PC-3 (cell line): Measurements from ENCODE around the gene DNMT3L.

ENCODE experiments used
- EZH2 ChIP-seq: fragments of 300-600 bp; sonication (generic); IDR thresholded peaks from one replicate; pipeline ENCODE4 v1.6.1; 2017; ENCODE audit warnings: antibody characterized with exemption, mild to moderate bottlenecking, low read length; ENCODE audit not compliant: unreplicated experiment
- EZH2phosphoT487 ChIP-seq: fragments of 300-600 bp; sonication (generic); IDR thresholded peaks from 2 replicates; pipeline ENCODE4 v1.6.1; 2018; ENCODE audit warnings: mild to moderate bottlenecking, antibody characterized with exemption, low read length, borderline replicate concordance
- TF ChIP-seq, protein P1 (sequence below): fragments of 300-600 bp; sonication (generic); conservative IDR thresholded peaks from 2 replicates; pipeline ENCODE4 v1.5.1; 2017; ENCODE audit warnings: antibody characterized with exemption, low read depth, mild to moderate bottlenecking, low read length

DNA sequence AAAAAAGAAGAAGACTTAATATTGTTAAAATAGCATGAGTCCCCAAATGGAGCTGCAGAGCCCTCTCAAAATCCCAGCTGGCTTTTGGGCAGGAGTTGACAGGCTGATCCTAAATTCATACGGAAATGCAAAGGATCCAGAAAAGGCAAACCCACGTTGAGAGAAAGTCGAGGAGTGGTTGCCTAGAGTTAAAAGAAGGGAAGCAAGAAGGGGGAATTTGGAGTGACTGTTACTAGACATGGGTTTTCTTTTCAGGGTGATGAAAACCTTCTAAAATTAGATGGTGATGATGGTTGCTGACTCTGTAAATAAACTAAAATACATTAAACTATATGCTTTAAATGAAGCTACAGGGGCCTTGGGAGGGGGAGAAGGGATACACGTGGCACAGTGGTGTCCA is 1.6 kb downstream of the DNMT3L start:
- TF ChIP-seq EZH2, result no peak
- TF ChIP-seq, protein P1, sequence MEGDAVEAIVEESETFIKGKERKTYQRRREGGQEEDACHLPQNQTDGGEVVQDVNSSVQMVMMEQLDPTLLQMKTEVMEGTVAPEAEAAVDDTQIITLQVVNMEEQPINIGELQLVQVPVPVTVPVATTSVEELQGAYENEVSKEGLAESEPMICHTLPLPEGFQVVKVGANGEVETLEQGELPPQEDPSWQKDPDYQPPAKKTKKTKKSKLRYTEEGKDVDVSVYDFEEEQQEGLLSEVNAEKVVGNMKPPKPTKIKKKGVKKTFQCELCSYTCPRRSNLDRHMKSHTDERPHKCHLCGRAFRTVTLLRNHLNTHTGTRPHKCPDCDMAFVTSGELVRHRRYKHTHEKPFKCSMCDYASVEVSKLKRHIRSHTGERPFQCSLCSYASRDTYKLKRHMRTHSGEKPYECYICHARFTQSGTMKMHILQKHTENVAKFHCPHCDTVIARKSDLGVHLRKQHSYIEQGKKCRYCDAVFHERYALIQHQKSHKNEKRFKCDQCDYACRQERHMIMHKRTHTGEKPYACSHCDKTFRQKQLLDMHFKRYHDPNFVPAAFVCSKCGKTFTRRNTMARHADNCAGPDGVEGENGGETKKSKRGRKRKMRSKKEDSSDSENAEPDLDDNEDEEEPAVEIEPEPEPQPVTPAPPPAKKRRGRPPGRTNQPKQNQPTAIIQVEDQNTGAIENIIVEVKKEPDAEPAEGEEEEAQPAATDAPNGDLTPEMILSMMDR, result no peak
- no peak for TF ChIP-seq EZH2phosphoT487
